Fibroblast of lung (primary cell): ENCODE measurements around the gene FAR1. TPM values are rescaled to one million over a fixed set of nuclear protein-coding genes. Genes with fewer than 3 reads are reported as not detected.

Experiments used
- DNase-seq, 2 donors: peaks; one replicate each; pipeline versions ENCODE4 v3.0.0 to v3.0.0-alpha.2; 2010; ENCODE audit warnings: low read depth in 2 of 2
- H2AFZ ChIP-seq: 2 replicates; pipeline ENCODE4 v1.5.1; 2012; ENCODE audit warnings: low read length, control low read depth, inconsistent platforms
- H3K27ac ChIP-seq: 2 replicates; pipeline ENCODE4 v1.5.1; 2011; ENCODE audit warnings: low read length, control low read depth; ENCODE audit not compliant: insufficient read depth
- H3K27me3 ChIP-seq: 2 replicates; pipeline ENCODE4 v1.5.1; 2011; ENCODE audit warnings: mild to moderate bottlenecking, low read length; ENCODE audit not compliant: control insufficient read depth, insufficient read depth
- H3K36me3 ChIP-seq: 2 replicates; pipeline ENCODE4 v1.5.1; 2011; ENCODE audit warnings: low read length; ENCODE audit not compliant: control insufficient read depth, insufficient read depth
- H3K4me1 ChIP-seq: 2 replicates; pipeline ENCODE4 v1.5.1; 2011; ENCODE audit warnings: low read length; ENCODE audit not compliant: control insufficient read depth, insufficient read depth; ENCODE audit errors: extremely low read depth
- H3K4me2 ChIP-seq: 2 replicates; pipeline ENCODE4 v1.5.1; 2011; ENCODE audit warnings: low read length, control low read depth; ENCODE audit not compliant: insufficient read depth; ENCODE audit errors: extremely low read depth
- H3K4me3 ChIP-seq, 4 experiments: fragments of 200-600 bp in 1 of 4; sonication (generic) in 1 of 4; replicated peaks in 1 of 4; 2 replicates each; pipeline ENCODE4 v1.5.1; 2011 to 2016; ENCODE audit warnings: low read length in 4 of 4, low read depth in 3 of 4, mild to moderate bottlenecking in 3 of 4, control low read depth in 2 of 4, inconsistent platforms in 1 of 4, mixed read lengths in 1 of 4; ENCODE audit not compliant: insufficient read depth in 1 of 4; ENCODE audit errors: control extremely low read depth in 1 of 4
- H3K79me2 ChIP-seq: 2 replicates; pipeline ENCODE4 v1.5.1; 2012; ENCODE audit warnings: mild to moderate bottlenecking, low read length, inconsistent platforms; ENCODE audit not compliant: control insufficient read depth, insufficient read depth
- H3K9ac ChIP-seq: 2 replicates; pipeline ENCODE4 v1.5.1; 2011; ENCODE audit warnings: mild to moderate bottlenecking, low read length, control low read depth; ENCODE audit not compliant: insufficient read depth
- H3K9me3 ChIP-seq: 2 replicates; pipeline ENCODE4 v1.5.1; 2012; ENCODE audit warnings: low read depth, low read length; ENCODE audit not compliant: control insufficient read depth, insufficient read depth
- H4K20me1 ChIP-seq: 2 replicates; pipeline ENCODE4 v1.5.1; 2011; ENCODE audit warnings: low read length; ENCODE audit not compliant: control insufficient read depth, insufficient read depth; ENCODE audit errors: extremely low read depth
- CTCF ChIP-seq, 2 donors: IDR thresholded peaks in 1 of 2; conservative IDR thresholded peaks in 1 of 2; 1 replicate in 1 of 2; 2 replicates in 1 of 2; pipeline ENCODE4 v1.5.1; 2011 to 2012; ENCODE audit warnings: low read length in 2 of 2, control low read depth in 1 of 2, inconsistent platforms in 1 of 2, low read depth in 1 of 2, mild to moderate bottlenecking in 1 of 2
- EZH2 ChIP-seq: IDR thresholded peaks from 2 replicates; pipeline ENCODE4 v1.5.1; 2012; ENCODE audit warnings: low read length, control low read depth, mild to moderate bottlenecking; ENCODE audit errors: missing control alignments
- polyA plus RNA-seq, 2 donors: library from polyadenylated mRNA; depleted of rRNA in 1 of 2; stranded (reverse) in 1 of 2; unstranded in 1 of 2; fragments of >200 nt; gene quantifications; 2 replicates each; pipeline ENCODE4 v1.2.1, GENCODE V29; 2011 to 2012; ENCODE audit warnings: missing spikeins in 1 of 2
- total RNA-seq: library from RNA; depleted of rRNA; stranded (reverse); fragments of >200 nt; gene quantifications from 2 replicates; pipeline ENCODE4 v1.2.1, GENCODE V29; 2014

Gene FAR1
- total and polyA plus RNA-seq, 2 donors (not counting 1 experiment from before 2014, with no cell fraction given) = 58.1 to 69.1 TPM

- H3K4me1 ChIP-seq = no peaks in the 10 kb centered on the region
- H3K4me2 ChIP-seq = no peak overlapping the region
- H3K27me3 ChIP-seq = no peaks in the 10 kb centered on the region
- no peak overlapping the region for H3K4me3 ChIP-seq
- TF ChIP-seq CTCF (conservative IDR thresholded peaks at IDR 0.05 in 1 of 2, IDR thresholded peaks at IDR 0.05 in 1 of 2; ENCODE audit: low read depth in 1 of 2, low read length in 2 of 2) = no peak
- no peak for TF ChIP-seq EZH2
- H3K9ac ChIP-seq = no peak overlapping the region
- H3K27ac ChIP-seq = no peak overlapping the region
- H3K9me3 ChIP-seq = no peaks in the 10 kb centered on the region
- H3K79me2 ChIP-seq = peaks cover 4% of the 10 kb centered on the region
- DNase-seq = no peak
- H4K20me1 ChIP-seq = no peaks in the 10 kb centered on the region
- no peak overlapping the region for H2AFZ ChIP-seq
- H3K36me3 ChIP-seq = no peaks in the 10 kb centered on the region
Observed at GRCh38 chr11:13699041-13699440, 30.6 kb downstream of the FAR1 start.

GRCh38 chr11:13699870-13700269 lies 31.4 kb downstream of the FAR1 start:
- no peaks in the 10 kb centered on the region for H3K36me3 ChIP-seq
- no peaks in the 10 kb centered on the region for H3K9me3 ChIP-seq
- TF ChIP-seq CTCF (conservative IDR thresholded peaks at IDR 0.05 in 1 of 2, IDR thresholded peaks at IDR 0.05 in 1 of 2; ENCODE audit: low read depth in 1 of 2, low read length in 2 of 2) = no peak
- no peak for TF ChIP-seq EZH2
- H3K27ac ChIP-seq = no peak overlapping the region
- no peaks in the 10 kb centered on the region for H3K27me3 ChIP-seq
- DNase-seq = no peak
- H3K4me2 ChIP-seq = no peak overlapping the region
- H2AFZ ChIP-seq = no peak overlapping the region
- H3K9ac ChIP-seq = no peak overlapping the region
- H3K4me3 ChIP-seq = no peak overlapping the region
- H3K79me2 ChIP-seq = no peaks in the 10 kb centered on the region
- H3K4me1 ChIP-seq = no peaks in the 10 kb centered on the region
- no peaks in the 10 kb centered on the region for H4K20me1 ChIP-seq

- no peak for DNase-seq
- no peak overlapping the region for H2AFZ ChIP-seq
- no peaks in the 10 kb centered on the region for H3K4me1 ChIP-seq
- H3K9me3 ChIP-seq = no peaks in the 10 kb centered on the region
- no peaks in the 10 kb centered on the region for H4K20me1 ChIP-seq
- no peak overlapping the region for H3K4me3 ChIP-seq
- no peak for TF ChIP-seq CTCF (conservative IDR thresholded peaks at IDR 0.05 in 1 of 2, IDR thresholded peaks at IDR 0.05 in 1 of 2; ENCODE audit: low read depth in 1 of 2, low read length in 2 of 2)
- TF ChIP-seq EZH2 = no peak
- H3K27ac ChIP-seq = no peak overlapping the region
- no peak overlapping the region for H3K9ac ChIP-seq
- H3K4me2 ChIP-seq = no peak overlapping the region
- H3K79me2 ChIP-seq = no peaks in the 10 kb centered on the region
- H3K36me3 ChIP-seq = no peaks in the 10 kb centered on the region
- H3K27me3 ChIP-seq = no peaks in the 10 kb centered on the region
Observed at GRCh38 chr11:13701506-13701905, 33.0 kb downstream of the FAR1 start.
